Erythroblast (primary cell): ENCODE data around the gene SRP19.
A peak's percentile ranks its signal among the peaks of the same experiment; 100 is the strongest.

ENCODE experiments used
- DNase-seq, 2 experiments: peaks; one replicate each; lab custom pipeline; 2025; lab: John Stamatoyannopoulos, UW
- GATA1 ChIP-seq: IDR thresholded peaks from 2 replicates; pipeline ENCODE4 v1.6.1; 2011; ENCODE audit warnings: low read depth, mild to moderate bottlenecking, control low read depth, low read length, moderate library complexity
- POLR2A ChIP-seq: IDR thresholded peaks from 2 replicates; pipeline ENCODE4 v1.6.1; 2011; ENCODE audit warnings: mild to moderate bottlenecking, low read length

Gene SRP19

GRCh38 chr5:112860929-112861637, at the start of gene SRP19:
Gene SRP19 (plus strand): TSS chr5:112861287. CDS start chr5:112861377, 90 bp downstream.
- DNase-seq, result peak; percentile 96
- TF ChIP-seq GATA1 (no peak), POLR2A (peak; percentile 93)

GRCh38 chr5:112812549-112812948, 48.5 kb upstream of the SRP19 start:
- no peak for DNase-seq
- TF ChIP-seq GATA1 (no peak), POLR2A (no peak)

GRCh38 chr5:112820246-112820645, 40.8 kb upstream of the SRP19 start:
- DNase-seq, result no peak
- TF ChIP-seq GATA1 (no peak), POLR2A (no peak)

- no peak for DNase-seq
- TF ChIP-seq POLR2A, result no peak
- TF ChIP-seq GATA1, result no peak
Measured at GRCh38 chr5:112822456-112822855, 38.6 kb upstream of the SRP19 start.

- no peak for TF ChIP-seq POLR2A
- TF ChIP-seq GATA1, result no peak
- DNase-seq, result no peak
Measured at GRCh38 chr5:112823181-112823580, 37.9 kb upstream of the SRP19 start.

GRCh38 chr5:112823656-112824055, 37.4 kb upstream of the SRP19 start:
- TF ChIP-seq GATA1, result no peak
- TF ChIP-seq POLR2A, result no peak
- DNase-seq, result no peak

GRCh38 chr5:112824197-112824596, 36.9 kb upstream of the SRP19 start:
- TF ChIP-seq POLR2A (no peak), GATA1 (no peak)
- DNase-seq, result no peak

GRCh38 chr5:112830378-112830777, 30.7 kb upstream of the SRP19 start:
- TF ChIP-seq GATA1 (no peak), POLR2A (no peak)
- no peak for DNase-seq

- TF ChIP-seq GATA1, result no peak
- TF ChIP-seq POLR2A, result no peak
- no peak for DNase-seq
Measured at GRCh38 chr5:112833971-112834370, 27.1 kb upstream of the SRP19 start.

- no peak for DNase-seq
- TF ChIP-seq POLR2A (no peak), GATA1 (no peak)
Measured at GRCh38 chr5:112844489-112844888, 16.6 kb upstream of the SRP19 start.

GRCh38 chr5:112846556-112846955, 14.5 kb upstream of the SRP19 start:
- no peak for DNase-seq
- no peak for TF ChIP-seq POLR2A
- TF ChIP-seq GATA1, result no peak

GRCh38 chr5:112847306-112847705, 13.8 kb upstream of the SRP19 start:
- DNase-seq, result no peak
- TF ChIP-seq GATA1 (no peak), POLR2A (no peak)

- TF ChIP-seq GATA1 (no peak), POLR2A (no peak)
- DNase-seq, result peak; percentile 75 to 79
Measured at GRCh38 chr5:112848116-112848811, 12.8 kb upstream of the SRP19 start.

- DNase-seq, result no peak
- TF ChIP-seq GATA1 (no peak), POLR2A (no peak)
Measured at GRCh38 chr5:112849912-112850311, 11.2 kb upstream of the SRP19 start.
